Smooth muscle cell of the brain vasculature (primary cell): ENCODE results near the gene PLXNA3.
A peak's percentile ranks its signal among the peaks of the same experiment; 100 is the strongest.
"Not testable (repeated sequence)": the region's sequence is repeated elsewhere in the genome, so short reads cannot be mapped to it uniquely, and the experiment has no call there.

ENCODE experiments used
- DNase-seq: peaks from one replicate; pipeline ENCODE4 v3.0.0-alpha.2; 2012; ENCODE audit warnings: low read depth, low spot score

The PLXNA3 gene

GRCh38 chrX:154478728-154479622, 20.9 kb downstream of the PLXNA3 start, which contains the start of gene LAGE3:
Gene LAGE3 (minus strand): TSS chrX:154479281. CDS start chrX:154478915, 366 bp downstream.
- peak; percentile 58 for DNase-seq

- no peak for DNase-seq
Measured at GRCh38 chrX:154481195-154481594, 23.1 kb downstream of the PLXNA3 start.

GRCh38 chrX:154481911-154482601, 24.0 kb downstream of the PLXNA3 start:
- DNase-seq = no peak

GRCh38 chrX:154482786-154483185, 24.7 kb downstream of the PLXNA3 start:
- no peak for DNase-seq

GRCh38 chrX:154483325-154483724, 25.2 kb downstream of the PLXNA3 start:
- DNase-seq = no peak

- no peak for DNase-seq
Measured at GRCh38 chrX:154484255-154485149, 26.4 kb downstream of the PLXNA3 start.

- no peak for DNase-seq
Measured at GRCh38 chrX:154485150-154486051, 27.3 kb downstream of the PLXNA3 start.

- no peak for DNase-seq
Measured at GRCh38 chrX:154486052-154486395, 27.9 kb downstream of the PLXNA3 start.

- DNase-seq = no peak
Measured at GRCh38 chrX:154486396-154487207, 28.5 kb downstream of the PLXNA3 start, which contains the start of gene UBL4A. Gene UBL4A (minus strand): TSS chrX:154486615. CDS start chrX:154486584, 31 bp downstream.

GRCh38 chrX:154487518-154488290, 29.6 kb downstream of the PLXNA3 start:
- DNase-seq = no peak

GRCh38 chrX:154488336-154489075, 30.4 kb downstream of the PLXNA3 start:
- no peak for DNase-seq

GRCh38 chrX:154489182-154489581, 31.1 kb downstream of the PLXNA3 start:
- DNase-seq = no peak

- no peak for DNase-seq
Measured at GRCh38 chrX:154490021-154490413, 31.9 kb downstream of the PLXNA3 start.

- peak; percentile 72 for DNase-seq
Measured at GRCh38 chrX:154490414-154491083, 32.5 kb downstream of the PLXNA3 start, which contains the start of gene SLC10A3. Gene SLC10A3 (minus strand): TSS chrX:154490629. CDS start chrX:154488940, 1,689 bp downstream.

GRCh38 chrX:154494715-154495114, 36.6 kb downstream of the PLXNA3 start:
- no peak for DNase-seq

- DNase-seq = no peak
Measured at GRCh38 chrX:154495472-154495922, 37.4 kb downstream of the PLXNA3 start.

GRCh38 chrX:154496591-154497137, 38.6 kb downstream of the PLXNA3 start:
- not testable (repeated sequence) for DNase-seq
